Body of pancreas (tissue), 4 donors: Measurements from ENCODE around the gene NLRC3.

ENCODE experiments used
- POLR2A ChIP-seq, 3 donors: fragments of 450-650 bp; IDR thresholded peaks; one replicate each; pipeline ENCODE4 v1.6.1; 2016; ENCODE audit warnings: antibody characterized with exemption in 3 of 3, mild to moderate bottlenecking in 2 of 3
- TF ChIP-seq, protein P1 (sequence below), 7 experiments: fragments of 450-650 bp in 4 of 7; fragments of 200-600 bp in 3 of 7; sonication (generic) in 3 of 7; IDR thresholded peaks; one replicate each; pipeline ENCODE4 v1.5.1; 2016 to 2019; ENCODE audit warnings: antibody characterized with exemption in 7 of 7

DNA sequence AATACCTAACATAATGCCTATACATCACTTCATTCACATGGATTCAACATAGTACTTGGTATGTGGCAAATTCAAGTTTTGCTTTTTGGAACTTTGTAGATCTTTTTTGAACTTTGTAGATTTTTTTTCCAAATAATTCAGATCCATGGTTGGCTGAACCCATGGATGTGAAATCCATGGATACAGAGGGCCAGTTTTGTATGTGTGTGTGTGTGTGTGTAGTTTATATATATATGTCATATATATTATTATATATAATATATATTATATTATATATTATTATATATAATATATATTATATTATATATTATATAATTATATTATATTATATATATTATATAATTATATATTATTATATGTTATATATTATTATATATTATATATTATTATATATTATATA lies 48.0 kb downstream of the NLRC3 start:
- TF ChIP-seq, protein P1, sequence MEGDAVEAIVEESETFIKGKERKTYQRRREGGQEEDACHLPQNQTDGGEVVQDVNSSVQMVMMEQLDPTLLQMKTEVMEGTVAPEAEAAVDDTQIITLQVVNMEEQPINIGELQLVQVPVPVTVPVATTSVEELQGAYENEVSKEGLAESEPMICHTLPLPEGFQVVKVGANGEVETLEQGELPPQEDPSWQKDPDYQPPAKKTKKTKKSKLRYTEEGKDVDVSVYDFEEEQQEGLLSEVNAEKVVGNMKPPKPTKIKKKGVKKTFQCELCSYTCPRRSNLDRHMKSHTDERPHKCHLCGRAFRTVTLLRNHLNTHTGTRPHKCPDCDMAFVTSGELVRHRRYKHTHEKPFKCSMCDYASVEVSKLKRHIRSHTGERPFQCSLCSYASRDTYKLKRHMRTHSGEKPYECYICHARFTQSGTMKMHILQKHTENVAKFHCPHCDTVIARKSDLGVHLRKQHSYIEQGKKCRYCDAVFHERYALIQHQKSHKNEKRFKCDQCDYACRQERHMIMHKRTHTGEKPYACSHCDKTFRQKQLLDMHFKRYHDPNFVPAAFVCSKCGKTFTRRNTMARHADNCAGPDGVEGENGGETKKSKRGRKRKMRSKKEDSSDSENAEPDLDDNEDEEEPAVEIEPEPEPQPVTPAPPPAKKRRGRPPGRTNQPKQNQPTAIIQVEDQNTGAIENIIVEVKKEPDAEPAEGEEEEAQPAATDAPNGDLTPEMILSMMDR (IDR thresholded peaks at IDR 0.05): no peak
- TF ChIP-seq POLR2A (IDR thresholded peaks at IDR 0.05): no peak
